Fibroblast of mammary gland (primary cell): ENCODE data around the gene KLF15.

Experiments
- DNase-seq: peaks from one replicate; pipeline ENCODE4 v3.0.0-alpha.2; 2010; ENCODE audit warnings: low read depth
- H3K4me3 ChIP-seq: 2 replicates; pipeline ENCODE4 v1.5.1; 2011; ENCODE audit warnings: low read depth, mild to moderate bottlenecking, low read length, moderate library complexity; ENCODE audit not compliant: control insufficient read depth
- TF ChIP-seq, protein P1 (sequence below): conservative IDR thresholded peaks from 2 replicates; pipeline ENCODE4 v1.5.1; 2011; ENCODE audit warnings: low read depth, low read length, inconsistent platforms; ENCODE audit not compliant: control insufficient read depth, insufficient read depth

Gene KLF15

DNA sequence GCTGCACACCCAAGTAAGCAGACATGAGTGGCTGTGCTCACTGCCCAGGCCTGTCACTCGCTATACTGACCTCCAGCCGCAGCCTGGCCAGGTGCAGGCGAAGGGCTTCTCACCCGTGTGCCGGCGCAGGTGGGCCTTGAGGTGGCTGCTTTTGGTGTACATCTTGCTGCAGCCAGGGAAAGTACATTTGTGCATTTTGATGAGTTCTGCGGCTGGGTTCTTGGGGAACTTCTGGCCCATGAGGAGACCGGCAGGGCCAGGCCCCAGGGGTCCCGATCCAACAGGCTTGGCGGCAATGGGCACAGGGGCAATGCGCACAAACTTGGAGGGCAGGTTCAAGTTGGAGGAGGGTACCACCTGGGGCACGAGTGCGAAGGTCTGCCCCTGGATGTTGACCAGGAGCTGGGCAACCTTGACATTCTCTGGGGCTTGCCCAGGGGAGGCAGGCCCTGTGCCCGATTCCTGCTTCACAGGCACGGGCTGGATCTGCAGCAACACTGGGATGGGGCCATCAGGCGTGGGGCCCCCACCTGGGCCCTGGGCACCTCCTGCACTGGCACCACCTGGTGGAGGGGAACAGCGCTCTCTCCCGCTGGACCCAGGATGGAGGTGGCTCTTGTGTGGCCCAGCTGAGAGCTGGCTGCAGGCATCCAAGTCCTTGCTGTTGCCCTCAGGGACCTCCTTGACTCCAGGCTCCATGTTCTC lies 5.3 kb downstream of the KLF15 start:
- TF ChIP-seq, protein P1, sequence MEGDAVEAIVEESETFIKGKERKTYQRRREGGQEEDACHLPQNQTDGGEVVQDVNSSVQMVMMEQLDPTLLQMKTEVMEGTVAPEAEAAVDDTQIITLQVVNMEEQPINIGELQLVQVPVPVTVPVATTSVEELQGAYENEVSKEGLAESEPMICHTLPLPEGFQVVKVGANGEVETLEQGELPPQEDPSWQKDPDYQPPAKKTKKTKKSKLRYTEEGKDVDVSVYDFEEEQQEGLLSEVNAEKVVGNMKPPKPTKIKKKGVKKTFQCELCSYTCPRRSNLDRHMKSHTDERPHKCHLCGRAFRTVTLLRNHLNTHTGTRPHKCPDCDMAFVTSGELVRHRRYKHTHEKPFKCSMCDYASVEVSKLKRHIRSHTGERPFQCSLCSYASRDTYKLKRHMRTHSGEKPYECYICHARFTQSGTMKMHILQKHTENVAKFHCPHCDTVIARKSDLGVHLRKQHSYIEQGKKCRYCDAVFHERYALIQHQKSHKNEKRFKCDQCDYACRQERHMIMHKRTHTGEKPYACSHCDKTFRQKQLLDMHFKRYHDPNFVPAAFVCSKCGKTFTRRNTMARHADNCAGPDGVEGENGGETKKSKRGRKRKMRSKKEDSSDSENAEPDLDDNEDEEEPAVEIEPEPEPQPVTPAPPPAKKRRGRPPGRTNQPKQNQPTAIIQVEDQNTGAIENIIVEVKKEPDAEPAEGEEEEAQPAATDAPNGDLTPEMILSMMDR: no peak
- DNase-seq: no peak
- no peak overlapping the region for H3K4me3 ChIP-seq

DNA sequence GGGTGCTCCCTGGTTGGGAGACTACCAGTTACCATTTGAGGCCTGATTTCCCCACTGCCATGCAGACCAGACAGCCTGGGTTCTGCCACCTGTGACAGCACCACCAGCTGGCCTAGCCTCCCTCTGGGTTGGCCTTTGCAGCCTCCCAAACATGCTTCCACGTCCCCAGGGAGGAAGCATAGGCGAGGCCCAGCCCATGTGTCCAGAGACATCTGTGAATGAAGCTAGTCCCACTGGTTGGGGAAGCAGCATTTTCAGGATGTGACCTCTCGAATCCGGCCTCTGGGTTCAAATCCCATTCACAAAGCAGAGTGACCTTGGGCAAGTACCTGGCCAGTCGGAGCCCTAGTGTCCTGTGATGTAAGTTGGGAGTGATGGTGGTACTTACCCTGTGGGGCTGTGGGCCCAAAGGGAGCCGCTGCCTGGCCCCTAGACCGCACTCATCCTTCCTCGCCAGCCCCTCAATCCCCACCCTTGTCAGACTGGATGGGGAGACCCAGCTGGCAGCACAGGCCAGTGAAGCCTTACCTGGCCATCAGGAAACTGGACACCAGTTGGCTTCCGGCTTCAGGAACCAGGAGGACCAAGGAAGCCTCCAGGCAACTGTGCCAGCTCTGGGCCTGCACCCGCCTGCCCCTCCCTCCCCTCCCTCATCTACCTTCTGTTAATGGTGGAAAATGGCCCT lies 6.0 kb downstream of the KLF15 start:
- H3K4me3 ChIP-seq: no peak overlapping the region
- TF ChIP-seq, protein P1: no peak
- no peak for DNase-seq

DNA sequence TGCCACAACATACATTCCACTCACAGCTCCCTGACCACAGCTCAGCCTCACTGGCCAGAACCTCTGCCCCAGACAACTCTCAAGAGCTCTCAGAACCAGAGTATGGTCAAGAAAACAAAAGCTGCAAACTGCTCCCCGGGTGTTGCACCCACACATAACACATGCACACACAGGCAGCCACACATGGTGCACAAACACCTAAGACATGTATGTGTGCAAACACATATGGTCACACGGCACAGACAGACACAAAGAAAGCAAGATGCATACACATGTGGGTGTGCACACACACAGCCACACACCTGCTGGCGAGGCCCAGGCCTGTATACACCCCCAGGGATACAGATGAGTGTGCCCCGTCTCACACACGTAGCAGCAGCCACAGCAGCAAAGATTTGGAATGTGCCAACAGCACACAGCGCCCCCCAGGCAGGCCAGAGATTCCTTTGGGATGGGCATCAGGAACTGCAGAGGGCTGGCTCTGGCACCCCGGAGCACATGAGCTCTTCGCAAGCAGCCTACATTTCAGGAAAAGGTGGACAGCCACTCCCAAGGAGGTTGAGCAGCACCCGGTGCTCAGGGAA lies 6.6 kb downstream of the KLF15 start:
- H3K4me3 ChIP-seq: no peak overlapping the region
- TF ChIP-seq, protein P1: no peak
- DNase-seq: no peak

DNA sequence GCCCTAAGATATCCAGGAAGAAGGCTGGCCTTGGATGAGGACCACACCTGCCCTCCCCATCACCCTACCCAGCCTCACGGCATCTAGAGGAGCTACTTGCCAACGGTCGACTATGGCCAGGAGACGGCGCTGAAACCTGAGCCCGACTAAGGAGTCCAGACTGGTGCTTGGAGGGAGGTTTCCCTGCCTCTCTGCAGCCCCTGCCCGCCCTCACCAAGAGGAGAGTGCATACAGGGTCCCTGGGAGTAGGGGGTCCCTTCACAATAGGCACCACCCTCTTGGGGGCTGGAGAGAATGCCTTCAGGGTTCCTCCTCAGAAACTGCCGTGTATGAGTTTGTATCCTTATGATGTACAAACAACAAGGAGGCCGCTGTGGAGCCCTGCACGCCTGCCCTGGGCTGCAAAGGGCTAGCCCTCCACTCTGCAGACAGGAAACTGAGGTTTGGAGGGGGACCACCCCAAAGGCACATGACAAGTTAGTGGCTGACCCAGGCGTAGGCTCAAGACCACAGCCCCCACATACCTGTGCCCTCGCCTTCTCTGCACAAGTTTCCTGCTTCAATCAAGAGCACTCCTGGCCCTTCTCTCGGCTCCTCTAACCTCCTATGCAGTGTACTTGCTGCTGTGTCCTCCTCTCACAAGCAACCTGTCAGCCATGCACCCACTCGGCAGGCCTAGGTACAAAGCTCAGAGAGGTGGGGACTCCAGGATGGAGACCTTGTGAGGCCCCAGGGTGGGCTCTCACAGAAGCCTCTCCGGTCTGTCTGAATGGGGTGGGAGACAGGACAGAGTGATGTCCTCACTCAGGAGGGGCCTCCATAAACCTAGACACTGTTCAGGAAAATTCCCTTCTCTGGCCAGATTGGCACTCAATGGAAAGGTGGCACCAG lies 7.4 kb downstream of the KLF15 start:
- DNase-seq: no peak
- no peak overlapping the region for H3K4me3 ChIP-seq
- TF ChIP-seq, protein P1: no peak

DNA sequence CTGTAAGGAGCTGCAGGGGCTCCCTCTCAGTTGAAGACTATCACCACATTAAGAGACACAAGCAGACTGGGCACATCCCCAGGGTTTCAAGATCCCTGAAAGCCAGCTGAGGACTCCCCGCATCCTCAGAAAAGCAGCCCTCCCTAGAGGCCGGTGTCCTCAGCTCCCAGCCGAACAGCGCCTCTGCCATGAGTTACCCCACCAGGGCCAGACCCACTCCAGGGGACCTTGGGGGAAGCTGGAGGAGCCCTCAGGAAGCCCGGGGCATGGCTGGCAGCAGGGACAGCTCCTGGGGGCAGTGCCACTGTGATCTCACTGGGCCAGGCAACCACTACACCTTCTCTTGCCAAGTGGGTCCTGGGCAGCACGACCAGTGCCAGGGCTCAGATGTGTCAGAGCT lies 8.1 kb downstream of the KLF15 start:
- H3K4me3 ChIP-seq: no peak overlapping the region
- no peak for DNase-seq
- TF ChIP-seq, protein P1: no peak

DNA sequence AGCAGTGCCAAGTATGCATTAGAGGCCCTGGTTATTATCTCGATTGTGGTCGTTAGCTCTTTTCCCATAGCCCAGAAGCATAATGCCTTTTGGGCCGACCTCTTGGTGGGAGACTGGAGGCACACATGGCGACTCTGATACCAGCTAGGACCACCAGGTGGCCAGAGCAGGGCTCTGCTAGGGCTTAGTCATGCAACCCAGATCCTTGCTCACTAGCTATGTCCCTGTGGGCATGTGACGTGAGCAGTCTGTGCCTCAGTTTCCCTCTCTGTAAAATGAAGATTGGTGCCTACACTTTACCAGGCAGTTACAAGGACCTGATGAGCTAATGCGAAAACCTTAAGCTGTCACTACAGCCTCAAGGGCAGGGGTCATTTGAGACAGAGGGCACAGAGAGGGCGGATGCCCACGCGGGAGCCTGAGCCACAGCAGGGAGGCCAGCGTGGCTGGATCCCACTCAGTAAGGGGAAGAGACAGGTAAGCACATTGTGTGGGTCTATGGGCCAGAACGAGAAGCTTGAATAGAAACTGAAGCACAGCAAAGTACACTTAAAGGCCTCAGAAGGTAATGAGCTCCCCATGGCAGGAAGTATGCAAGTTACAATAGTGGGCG lies 8.8 kb downstream of the KLF15 start:
- DNase-seq: peak; percentile 18

More for the DNA sequence above, 8.8 kb downstream of the KLF15 start:
- no peak overlapping the region for H3K4me3 ChIP-seq
- TF ChIP-seq, protein P1: peak; percentile 19
